PC-3 (cell line): ENCODE measurements around the gene HDAC10. TPM values are rescaled to one million over a fixed set of nuclear protein-coding genes. Genes with fewer than 3 reads are reported as not detected.

ENCODE experiments used
- ATAC-seq: fragments of 200-7000 bp; cut with Tn5 transposase; 2 replicates; pipeline ENCODE4 v1.9.1; 2020; ENCODE audit warnings: mild to moderate bottlenecking, moderate library complexity
- BruUV-seq: library from RNA; stranded (reverse); fragments of 400-500 nt; replicated peaks from 2 replicates; lab custom pipeline; 2021; lab: Mats Ljungman, UMichigan
- CTCF ChIA-PET: fragments of 300-600 bp; sonication (Branson Sonifier 250); formaldehyde crosslinking; loops from one replicate; lab custom pipeline; 2022; ENCODE audit warnings: antibody characterized with exemption; lab: Charles Lee
- POLR2A ChIA-PET: fragments of 300-600 bp; sonication (Branson Sonifier 250); formaldehyde crosslinking; loops from one replicate; lab custom pipeline; 2022; ENCODE audit warnings: antibody characterized with exemption; ENCODE audit not compliant: unreplicated experiment; lab: Charles Lee
- DNase-seq: peaks from one replicate; pipeline ENCODE4 v3.0.0-alpha.2; 2015
- H2AFZ ChIP-seq: fragments of 300-600 bp; sonication (generic); 2 replicates; pipeline ENCODE4 v1.6.0; 2016; ENCODE audit warnings: antibody characterized with exemption, low read length
- H3F3A ChIP-seq: fragments of 300-600 bp; sonication (generic); one replicate; pipeline ENCODE4 v1.6.0; 2017; ENCODE audit warnings: antibody characterized with exemption, low read length, control low read depth, mild to moderate bottlenecking; ENCODE audit not compliant: unreplicated experiment
- H3K27ac ChIP-seq: fragments of 300-600 bp; sonication (generic); 2 replicates; pipeline ENCODE4 v1.5.1; 2016; ENCODE audit warnings: mild to moderate bottlenecking, low read length
- H3K27me3 ChIP-seq: fragments of 300-600 bp; sonication (generic); 2 replicates; pipeline ENCODE4 v1.6.1; 2016; ENCODE audit warnings: low read length, mixed read lengths
- H3K36me3 ChIP-seq: fragments of 300-600 bp; sonication (generic); 2 replicates; pipeline ENCODE4 v1.6.1; 2016; ENCODE audit warnings: low read depth, mixed run types, low read length, mixed read lengths
- H3K4me1 ChIP-seq: fragments of 300-600 bp; sonication (generic); 2 replicates; pipeline ENCODE4 v1.5.1; 2016; ENCODE audit warnings: low read length; ENCODE audit not compliant: insufficient read depth
- H3K4me2 ChIP-seq: fragments of 300-600 bp; sonication (generic); 2 replicates; pipeline ENCODE4 v1.6.0; 2016; ENCODE audit warnings: low read length
- H3K4me3 ChIP-seq: fragments of 300-600 bp; sonication (generic); 2 replicates; pipeline ENCODE4 v1.5.1; 2016; ENCODE audit warnings: mild to moderate bottlenecking, low read length, mixed read lengths
- H3K79me2 ChIP-seq: fragments of 300-600 bp; sonication (generic); 2 replicates; pipeline ENCODE4 v1.6.1; 2017; ENCODE audit warnings: low read length, mixed read lengths
- H3K9ac ChIP-seq: fragments of 300-600 bp; sonication (generic); 2 replicates; pipeline ENCODE4 v1.6.0; 2016; ENCODE audit warnings: mild to moderate bottlenecking, low read length
- H3K9me2 ChIP-seq: fragments of 300-600 bp; sonication (generic); replicated peaks from 2 replicates; pipeline ENCODE4 v1.6.1; 2016; ENCODE audit warnings: mixed run types, low read length, mixed read lengths
- H3K9me3 ChIP-seq: fragments of 300-600 bp; sonication (generic); 2 replicates; pipeline ENCODE4 v1.6.1; 2016; ENCODE audit warnings: low read length, mixed read lengths
- H4K20me1 ChIP-seq: fragments of 300-600 bp; sonication (generic); 2 replicates; pipeline ENCODE4 v1.6.1; 2016; ENCODE audit warnings: low read length, mixed read lengths
- EZH2 ChIP-seq: fragments of 300-600 bp; sonication (generic); IDR thresholded peaks from one replicate; pipeline ENCODE4 v1.6.1; 2017; ENCODE audit warnings: antibody characterized with exemption, mild to moderate bottlenecking, low read length; ENCODE audit not compliant: unreplicated experiment
- EZH2phosphoT487 ChIP-seq: fragments of 300-600 bp; sonication (generic); IDR thresholded peaks from 2 replicates; pipeline ENCODE4 v1.6.1; 2018; ENCODE audit warnings: mild to moderate bottlenecking, antibody characterized with exemption, low read length, borderline replicate concordance
- intact Hi-C: fragments of 100-400 bp; cut with micrococcal nuclease; formaldehyde crosslinking; loops from 2 replicates; pipeline ENCODE4 v1.9.0; 2023
- total RNA-seq: library from RNA; depleted of rRNA; stranded (reverse); fragments of >200 nt; gene quantifications from 2 replicates; pipeline ENCODE4 v1.2.3, GENCODE V29; 2014
- TF ChIP-seq, protein P1 (sequence below): fragments of 300-600 bp; sonication (generic); conservative IDR thresholded peaks from 2 replicates; pipeline ENCODE4 v1.5.1; 2017; ENCODE audit warnings: antibody characterized with exemption, low read depth, mild to moderate bottlenecking, low read length

Gene HDAC10
- total RNA-seq, 1 experiment from 2014 or later, result 25.8 TPM

DNA sequence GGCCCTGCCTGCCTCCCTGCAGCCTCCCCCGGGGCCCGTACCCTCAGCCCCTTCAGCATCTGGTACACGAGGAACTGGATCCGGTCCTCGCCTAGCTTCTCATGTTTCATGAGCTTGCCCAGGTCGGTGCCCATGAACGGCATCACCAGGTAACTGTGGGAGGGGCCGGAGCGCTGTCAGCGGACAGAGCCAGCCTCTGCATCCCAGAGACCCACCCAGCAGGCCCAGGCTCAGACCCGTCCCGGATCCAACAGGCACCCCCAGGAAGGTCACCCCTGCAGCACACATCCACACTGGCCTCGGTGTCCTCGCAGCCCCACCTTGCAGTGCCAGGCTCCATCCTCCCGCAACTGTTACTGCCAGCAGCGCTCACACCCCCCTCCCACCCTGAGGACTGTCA, 6.0 kb upstream of the HDAC10 start:
- H3K79me2 ChIP-seq, result peaks cover 10% of the 10 kb centered on the region
- H3F3A ChIP-seq, result no peaks in the 10 kb centered on the region
- ChIA-PET CTCF (no interaction called here), POLR2A (no interaction called here)
- DNase-seq (no peak), ATAC-seq (no peak)
- intact Hi-C loops, result no loop called here
- no peak overlapping the region for H3K4me3 ChIP-seq
- H2AFZ ChIP-seq, result no peak overlapping the region
- H4K20me1 ChIP-seq, result no peaks in the 10 kb centered on the region
- no peak overlapping the region for H3K9ac ChIP-seq
- BruUV-seq, result no TSS peak
- H3K27ac ChIP-seq, result no peak overlapping the region
- H3K27me3 ChIP-seq, result no peaks in the 10 kb centered on the region
- TF ChIP-seq EZH2phosphoT487 (no peak), EZH2 (no peak)
- TF ChIP-seq, protein P1, sequence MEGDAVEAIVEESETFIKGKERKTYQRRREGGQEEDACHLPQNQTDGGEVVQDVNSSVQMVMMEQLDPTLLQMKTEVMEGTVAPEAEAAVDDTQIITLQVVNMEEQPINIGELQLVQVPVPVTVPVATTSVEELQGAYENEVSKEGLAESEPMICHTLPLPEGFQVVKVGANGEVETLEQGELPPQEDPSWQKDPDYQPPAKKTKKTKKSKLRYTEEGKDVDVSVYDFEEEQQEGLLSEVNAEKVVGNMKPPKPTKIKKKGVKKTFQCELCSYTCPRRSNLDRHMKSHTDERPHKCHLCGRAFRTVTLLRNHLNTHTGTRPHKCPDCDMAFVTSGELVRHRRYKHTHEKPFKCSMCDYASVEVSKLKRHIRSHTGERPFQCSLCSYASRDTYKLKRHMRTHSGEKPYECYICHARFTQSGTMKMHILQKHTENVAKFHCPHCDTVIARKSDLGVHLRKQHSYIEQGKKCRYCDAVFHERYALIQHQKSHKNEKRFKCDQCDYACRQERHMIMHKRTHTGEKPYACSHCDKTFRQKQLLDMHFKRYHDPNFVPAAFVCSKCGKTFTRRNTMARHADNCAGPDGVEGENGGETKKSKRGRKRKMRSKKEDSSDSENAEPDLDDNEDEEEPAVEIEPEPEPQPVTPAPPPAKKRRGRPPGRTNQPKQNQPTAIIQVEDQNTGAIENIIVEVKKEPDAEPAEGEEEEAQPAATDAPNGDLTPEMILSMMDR, result no peak
- H3K4me2 ChIP-seq, result no peak overlapping the region
- H3K36me3 ChIP-seq, result no peaks in the 10 kb centered on the region
- H3K4me1 ChIP-seq, result peaks cover under 1% of the 10 kb centered on the region; the same call in 1 of the 2 replicates
- H3K9me3 ChIP-seq, result no peaks in the 10 kb centered on the region
- no peaks in the 10 kb centered on the region for H3K9me2 ChIP-seq

DNA sequence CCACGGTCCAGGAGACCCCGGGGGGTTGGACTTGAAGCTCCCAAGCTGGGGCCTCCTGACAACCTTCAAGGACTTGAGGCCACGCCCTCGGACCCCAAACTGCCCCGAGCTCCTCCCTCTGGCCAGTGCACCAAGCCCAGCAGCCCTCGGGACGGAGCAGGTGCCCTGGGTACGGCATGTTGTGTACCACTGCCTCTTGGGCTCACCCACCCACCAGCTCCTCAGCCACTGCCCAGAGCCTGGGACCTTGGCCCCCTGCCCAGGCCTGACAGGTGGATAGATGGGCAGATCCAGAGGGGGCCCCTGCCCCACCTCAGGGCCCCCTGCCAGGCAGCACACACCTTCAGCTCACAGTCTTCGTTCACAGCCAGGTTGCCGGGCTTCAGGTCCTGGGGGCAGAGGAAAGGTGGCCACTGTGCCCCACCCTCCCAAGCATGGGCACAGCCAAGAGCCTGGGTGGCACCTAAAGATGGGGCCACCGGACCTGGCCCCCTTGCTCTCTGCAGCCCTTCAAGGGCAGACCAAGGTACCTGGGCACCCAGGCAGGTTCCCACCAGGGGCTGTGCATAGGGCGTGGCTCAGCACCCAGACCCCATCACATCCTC, 5.3 kb upstream of the HDAC10 start:
- ChIA-PET CTCF (no interaction called here), POLR2A (no interaction called here)
- H3K4me1 ChIP-seq, result no peaks in the 10 kb centered on the region
- no peaks in the 10 kb centered on the region for H3F3A ChIP-seq
- ATAC-seq, result no peak
- no peaks in the 10 kb centered on the region for H3K9me3 ChIP-seq
- peaks cover 10% of the 10 kb centered on the region for H3K79me2 ChIP-seq
- intact Hi-C loops, result no loop called here
- H3K9ac ChIP-seq, result no peak overlapping the region
- no peaks in the 10 kb centered on the region for H4K20me1 ChIP-seq
- TF ChIP-seq EZH2phosphoT487, result no peak
- TF ChIP-seq, protein P1, result no peak
- no peak for TF ChIP-seq EZH2
- no peaks in the 10 kb centered on the region for H3K9me2 ChIP-seq
- H3K27me3 ChIP-seq, result no peaks in the 10 kb centered on the region
- no peak overlapping the region for H3K4me2 ChIP-seq
- BruUV-seq, result no TSS peak
- H3K36me3 ChIP-seq, result no peaks in the 10 kb centered on the region
- H3K4me3 ChIP-seq, result no peak overlapping the region
- H3K27ac ChIP-seq, result no peak overlapping the region
- H2AFZ ChIP-seq, result no peak overlapping the region
- DNase-seq, result no peak

DNA sequence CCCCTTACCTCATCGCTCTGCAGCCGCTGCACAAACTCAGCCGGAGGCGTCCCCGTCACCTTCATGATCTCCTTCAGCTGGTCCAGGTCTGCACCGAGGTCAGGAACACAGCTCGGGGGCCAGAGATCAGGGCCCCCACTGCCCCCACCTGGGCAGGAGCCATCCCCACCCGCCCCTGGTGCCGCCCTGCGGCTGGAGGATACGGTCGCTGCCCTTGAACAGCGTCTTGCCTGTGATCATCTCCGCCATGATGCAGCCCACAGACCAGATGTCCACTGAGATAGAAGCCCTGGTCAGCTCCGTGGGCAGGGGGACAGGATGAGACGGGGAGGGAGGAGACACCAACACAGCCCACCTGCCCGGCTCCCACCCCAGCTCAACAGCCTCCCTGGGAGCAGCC, 4.5 kb upstream of the HDAC10 start:
- POLR2A ChIA-PET, result no interaction called here
- Histone ChIP-seq H3K27ac (no peak overlapping the region), H4K20me1 (no peaks in the 10 kb centered on the region), H3K9ac (no peak overlapping the region), H3K36me3 (no peaks in the 10 kb centered on the region), H3K4me2 (no peak overlapping the region), H3F3A (no peaks in the 10 kb centered on the region), H3K9me3 (no peaks in the 10 kb centered on the region), H3K4me3 (no peak overlapping the region), H2AFZ (no peak overlapping the region), H3K27me3 (no peaks in the 10 kb centered on the region), H3K79me2 (peaks cover 7% of the 10 kb centered on the region), H3K9me2 (no peaks in the 10 kb centered on the region), H3K4me1 (no peaks in the 10 kb centered on the region)
- TF ChIP-seq EZH2 (no peak), EZH2phosphoT487 (no peak)
- TF ChIP-seq, protein P1, result no peak
- BruUV-seq, result no TSS peak
- no peak for DNase-seq
- ATAC-seq, result no peak
- CTCF ChIA-PET, result no interaction called here
- intact Hi-C loops, result no loop called here
